A549 (cell line): Measurements from ENCODE around the gene TNIK. TPM values are rescaled to one million over a fixed set of nuclear protein-coding genes. Genes with fewer than 3 reads are reported as not detected.

Source experiments
- ATAC-seq, 2 experiments: fragments of 200-7000 bp in 1 of 2; fragments of >200 bp in 1 of 2; cut with Nextera tagmentation in 1 of 2; cut with Tn5 transposase in 1 of 2; 3 replicates each; pipeline versions ENCODE4 v1.8.0 to v1.9.1; 2018 to 2020; ENCODE audit warnings: mild to moderate bottlenecking in 1 of 2, moderate library complexity in 1 of 2
- CTCF ChIA-PET: fragments of 300-600 bp; sonication (Branson Sonifier 250); formaldehyde crosslinking; extraction: SDS; loops from one replicate; lab custom pipeline; 2021; ENCODE audit warnings: antibody characterized with exemption, inconsistent platforms; lab: Yijun Ruan, JAX
- POLR2A ChIA-PET: fragments of 350-600 bp; formaldehyde crosslinking; extraction: SDS; loops from one replicate; lab custom pipeline; 2021; ENCODE audit warnings: antibody characterized with exemption, inconsistent platforms; lab: Yijun Ruan, JAX
- DNase-seq, 2 experiments: peaks; one replicate each; pipeline versions ENCODE4 v3.0.0 to v3.0.0-alpha.2; 2011 to 2016; ENCODE audit warnings: low read depth in 1 of 2, low spot score in 1 of 2
- FAIRE-seq: peaks from 2 replicates; lab custom pipeline; 2011; peaks lifted over from hg19 to GRCh38; lab: Jason Lieb, UNC
- H3K27ac ChIP-seq, 2 experiments: fragments of >200 bp; sonication (Bioruptor Twin); formaldehyde crosslinking; 3 replicates each; pipeline ENCODE4 v1.5.1; 2016 to 2017
- H3K4me1 ChIP-seq: fragments of >200 bp; sonication (Bioruptor Twin); formaldehyde crosslinking; 3 replicates; pipeline ENCODE4 v1.6.1; 2016
- H3K4me2 ChIP-seq: fragments of >200 bp; sonication (Bioruptor Twin); formaldehyde crosslinking; 3 replicates; pipeline ENCODE4 v1.6.1; 2016
- H3K4me3 ChIP-seq: fragments of >200 bp; sonication (Bioruptor Twin); formaldehyde crosslinking; 3 replicates; pipeline ENCODE4 v1.5.1; 2016
- H3K9me3 ChIP-seq: fragments of >200 bp; sonication (Bioruptor Twin); formaldehyde crosslinking; 3 replicates; pipeline ENCODE4 v1.6.1; 2016
- CEBPB ChIP-seq, 2 experiments: fragments of >200 bp in 1 of 2; sonication (Bioruptor Twin) in 1 of 2; formaldehyde crosslinking in 1 of 2; IDR thresholded peaks; 2 replicates each; pipeline ENCODE4 v1.6.1; 2012 to 2016
- CHD4 ChIP-seq: fragments of 200-600 bp; sonication (generic); IDR thresholded peaks from 2 replicates; pipeline ENCODE4 v1.6.1; 2016; ENCODE audit warnings: antibody characterized with exemption, mild to moderate bottlenecking, borderline replicate concordance
- EHMT2 ChIP-seq: fragments of 200-600 bp; sonication (generic); IDR thresholded peaks from 2 replicates; pipeline ENCODE4 v1.6.1; 2016; ENCODE audit warnings: antibody characterized with exemption, low read depth, mild to moderate bottlenecking, moderate library complexity
- ESRRA ChIP-seq: fragments of 150-350 bp; IDR thresholded peaks from 2 replicates; pipeline ENCODE4 v1.6.1; 2014; ENCODE audit warnings: mild to moderate bottlenecking, low read length, borderline replicate concordance
- FOSB ChIP-seq: fragments of 250-450 bp; sonication (Bioruptor Pico); IDR thresholded peaks from 2 replicates; pipeline ENCODE4 v1.5.0; 2020; ENCODE audit warnings: mild to moderate bottlenecking, moderate library complexity
- FOSL2 ChIP-seq, 2 experiments: fragments of 450-650 bp in 1 of 2; fragments of >200 bp in 1 of 2; sonication (Bioruptor Twin) in 1 of 2; formaldehyde crosslinking; IDR thresholded peaks; 2 replicates each; pipeline versions ENCODE4 v1.5.0 to v1.6.1; 2016 to 2020; ENCODE audit warnings: mild to moderate bottlenecking in 1 of 2, moderate library complexity in 1 of 2
- HES2 ChIP-seq: fragments of >200 bp; sonication (Bioruptor Twin); formaldehyde crosslinking; IDR thresholded peaks from 2 replicates; pipeline ENCODE4 v1.6.1; 2016
- HMGXB4 ChIP-seq: fragments of 250-450 bp; sonication (Bioruptor Pico); IDR thresholded peaks from 2 replicates; pipeline ENCODE4 v1.5.0; 2021; ENCODE audit warnings: mild to moderate bottlenecking, moderate library complexity, borderline replicate concordance
- HOXB5 ChIP-seq: fragments of 250-450 bp; sonication (Bioruptor Pico); IDR thresholded peaks from 2 replicates; pipeline ENCODE4 v1.5.0; 2020; ENCODE audit warnings: mild to moderate bottlenecking, moderate library complexity
- JUNB ChIP-seq: fragments of >200 bp; sonication (Bioruptor Twin); formaldehyde crosslinking; IDR thresholded peaks from 2 replicates; pipeline ENCODE4 v1.6.1; 2016
- NPAS2 ChIP-seq: fragments of 250-450 bp; sonication (Bioruptor Pico); IDR thresholded peaks from 2 replicates; pipeline ENCODE4 v1.8.0; 2022; ENCODE audit warnings: mild to moderate bottlenecking, moderate library complexity, borderline replicate concordance
- RARB ChIP-seq: fragments of 250-450 bp; sonication (Bioruptor Pico); IDR thresholded peaks from 2 replicates; pipeline ENCODE4 v1.8.0; 2021; ENCODE audit warnings: mild to moderate bottlenecking, moderate library complexity
- RCOR1 ChIP-seq: fragments of 150-350 bp; IDR thresholded peaks from 2 replicates; pipeline ENCODE4 v1.6.1; 2014; ENCODE audit warnings: antibody characterized with exemption, low read length, low read depth
- ZFP36 ChIP-seq: fragments of 450-650 bp; IDR thresholded peaks from 2 replicates; pipeline ENCODE4 v1.6.1; 2014; ENCODE audit warnings: borderline replicate concordance; ENCODE audit not compliant: partially characterized antibody
- ZNF302 ChIP-seq: fragments of 250-450 bp; sonication (Bioruptor Pico); IDR thresholded peaks from 2 replicates; pipeline ENCODE4 v1.9.0; 2021; ENCODE audit warnings: inconsistent platforms, mild to moderate bottlenecking, moderate library complexity
- ZSCAN20 ChIP-seq: fragments of 250-450 bp; sonication (Bioruptor Pico); IDR thresholded peaks from 2 replicates; pipeline ENCODE4 v1.8.0; 2022; ENCODE audit warnings: mild to moderate bottlenecking, moderate library complexity
- WGBS: methylation state at CpG from one replicate; pipeline ENCODE4 v1.1.6; 2017; ENCODE audit errors: missing lambda C conversion rate; 5-methylcytosine and 5-hydroxymethylcytosine counted together
- polyA plus RNA-seq, 4 experiments: library from polyadenylated mRNA; depleted of rRNA in 3 of 4; stranded (reverse); fragments of >200 nt; fragmentation: RNase III in 1 of 4; extraction: RNeasy Plus Mini Kit Qiagen cat#74134 plus additional on column Dnase treatment in 1 of 4; gene quantifications; 2 replicates in 3 of 4; 3 replicates in 1 of 4; pipeline ENCODE4 v1.2.3, GENCODE V29; 2011 to 2017
- TF ChIP-seq, protein P1 (sequence below): IDR thresholded peaks from 2 replicates; pipeline ENCODE4 v1.6.1; 2012; ENCODE audit warnings: low read depth, borderline replicate concordance
- TF ChIP-seq, protein P2 (sequence below): fragments of 150-350 bp; IDR thresholded peaks from 2 replicates; pipeline ENCODE4 v1.6.1; 2014; ENCODE audit warnings: low read depth, mild to moderate bottlenecking, low read length

TNIK gene
- polyA plus RNA-seq, 2 of the 4 experiments (the other 2 are of a cell fraction): 1.6 to 1.8 TPM

DNA sequence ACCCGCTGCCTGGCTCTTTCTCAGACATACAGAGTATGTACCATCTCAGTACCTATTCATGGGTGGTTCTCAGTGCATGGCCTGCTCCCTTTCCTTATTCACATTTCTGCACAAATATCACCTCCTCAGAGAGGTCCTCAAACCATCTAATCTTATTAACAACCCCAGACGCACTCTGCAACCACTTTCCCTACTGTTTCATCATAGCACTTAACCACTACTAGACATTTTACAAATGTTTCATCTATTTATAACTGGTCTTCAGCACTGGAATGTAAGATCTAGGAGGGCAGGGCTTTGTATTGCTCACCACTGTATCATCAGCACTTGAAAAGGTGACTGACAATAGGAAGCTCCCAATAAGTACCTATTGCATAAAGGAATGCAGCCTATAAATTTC is 45.1 kb downstream of the TNIK start (continued):
- TF ChIP-seq ZSCAN20 (CRISPR knock-in tag): no peak

- ATAC-seq (no peak), DNase-seq (no peak), FAIRE-seq (no peak)
- no peak overlapping the region for H3K4me3 ChIP-seq
- H3K4me2 ChIP-seq: no peak overlapping the region
- ChIA-PET CTCF (interaction anchor here (0.6 kb wide), 1 partner anchor 11 kb away, joined by 3 read pairs; no protein-coding TSS in a partner anchor), POLR2A (no interaction called here)
- WGBS: 60% methylated on average over 1 of the region's 1 CpG
- H3K4me1 ChIP-seq: peaks cover under 1% of the 10 kb centered on the region; the same call in 1 of the 3 replicates
- H3K9me3 ChIP-seq: no peaks in the 10 kb centered on the region
- H3K27ac ChIP-seq: no peak overlapping the region
- TF ChIP-seq, protein P1, sequence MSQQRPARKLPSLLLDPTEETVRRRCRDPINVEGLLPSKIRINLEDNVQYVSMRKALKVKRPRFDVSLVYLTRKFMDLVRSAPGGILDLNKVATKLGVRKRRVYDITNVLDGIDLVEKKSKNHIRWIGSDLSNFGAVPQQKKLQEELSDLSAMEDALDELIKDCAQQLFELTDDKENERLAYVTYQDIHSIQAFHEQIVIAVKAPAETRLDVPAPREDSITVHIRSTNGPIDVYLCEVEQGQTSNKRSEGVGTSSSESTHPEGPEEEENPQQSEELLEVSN: no peak
- TF ChIP-seq RARB: no peak
- TF ChIP-seq CEBPB (IDR thresholded peaks at IDR 0.05): no peak
- TF ChIP-seq, protein P2, sequence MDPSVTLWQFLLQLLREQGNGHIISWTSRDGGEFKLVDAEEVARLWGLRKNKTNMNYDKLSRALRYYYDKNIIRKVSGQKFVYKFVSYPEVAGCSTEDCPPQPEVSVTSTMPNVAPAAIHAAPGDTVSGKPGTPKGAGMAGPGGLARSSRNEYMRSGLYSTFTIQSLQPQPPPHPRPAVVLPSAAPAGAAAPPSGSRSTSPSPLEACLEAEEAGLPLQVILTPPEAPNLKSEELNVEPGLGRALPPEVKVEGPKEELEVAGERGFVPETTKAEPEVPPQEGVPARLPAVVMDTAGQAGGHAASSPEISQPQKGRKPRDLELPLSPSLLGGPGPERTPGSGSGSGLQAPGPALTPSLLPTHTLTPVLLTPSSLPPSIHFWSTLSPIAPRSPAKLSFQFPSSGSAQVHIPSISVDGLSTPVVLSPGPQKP: no peak
- TF ChIP-seq JUNB: no peak
- TF ChIP-seq ZNF302 (CRISPR knock-in tag): no peak
- no peak for TF ChIP-seq ZFP36
- TF ChIP-seq RCOR1: no peak
Observed at GRCh38 chr3:171412473-171412872, 47.7 kb downstream of the TNIK start.

DNA sequence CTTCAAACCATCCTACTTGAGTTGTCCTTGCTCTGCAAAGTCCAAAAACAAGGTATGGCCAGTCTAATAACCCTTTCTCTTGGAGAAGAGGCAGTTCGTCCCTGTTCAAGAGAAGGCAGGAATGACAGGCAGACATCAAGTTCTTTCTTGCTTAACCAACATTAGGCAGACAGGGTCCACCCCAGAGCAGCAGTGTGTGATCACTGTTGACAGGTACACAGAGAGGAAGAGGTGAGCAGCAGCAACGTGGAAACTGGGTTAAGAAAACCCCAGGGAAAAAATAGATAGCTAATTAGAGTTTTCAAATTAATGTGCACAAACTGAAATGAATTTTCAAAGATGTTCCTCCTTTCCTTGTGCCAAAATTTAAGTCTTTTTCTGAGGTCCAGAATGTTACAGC is 48.2 kb downstream of the TNIK start:
- no peak for DNase-seq
- 35% methylated on average over 2 of the region's 2 CpGs for WGBS
- ChIA-PET POLR2A (no interaction called here), CTCF (interaction anchor here (0.6 kb wide), 1 partner anchor 10 kb away, joined by 3 read pairs; no protein-coding TSS in a partner anchor)
- TF ChIP-seq EHMT2: no peak
- no peak for TF ChIP-seq HES2
- no peak for TF ChIP-seq HMGXB4 (CRISPR knock-in tag)
- TF ChIP-seq ZFP36: no peak
- TF ChIP-seq CHD4: no peak
- no peak for TF ChIP-seq FOSB (CRISPR knock-in tag)
- TF ChIP-seq NPAS2: no peak
- TF ChIP-seq FOSL2 (IDR thresholded peaks at IDR 0.05): no peak
- no peak for TF ChIP-seq FOSL2 (CRISPR knock-in tag; IDR thresholded peaks at IDR 0.05)
- no peak for TF ChIP-seq ESRRA
- no peak for TF ChIP-seq HOXB5 (CRISPR knock-in tag)
- H3K9me3 ChIP-seq: no peaks in the 10 kb centered on the region
- FAIRE-seq: no peak
- H3K4me3 ChIP-seq: no peak overlapping the region
- H3K27ac ChIP-seq: no peak overlapping the region
- no peak for ATAC-seq
- H3K4me2 ChIP-seq: no peak overlapping the region
- no peaks in the 10 kb centered on the region for H3K4me1 ChIP-seq
